AG10803 (cell line): ENCODE data around the gene DYNLT1.

Experiments used
- DNase-seq: peaks from one replicate; pipeline ENCODE4 v3.0.0; 2010; ENCODE audit warnings: low read depth
- H3K4me3 ChIP-seq: 2 replicates; pipeline ENCODE4 v1.5.1; 2011; ENCODE audit warnings: mild to moderate bottlenecking, low read length, control low read depth
- TF ChIP-seq, protein P1 (sequence below): conservative IDR thresholded peaks from 2 replicates; pipeline ENCODE4 v1.5.1; 2011; ENCODE audit warnings: mild to moderate bottlenecking, low read length, control low read depth, inconsistent platforms

Gene DYNLT1

DNA sequence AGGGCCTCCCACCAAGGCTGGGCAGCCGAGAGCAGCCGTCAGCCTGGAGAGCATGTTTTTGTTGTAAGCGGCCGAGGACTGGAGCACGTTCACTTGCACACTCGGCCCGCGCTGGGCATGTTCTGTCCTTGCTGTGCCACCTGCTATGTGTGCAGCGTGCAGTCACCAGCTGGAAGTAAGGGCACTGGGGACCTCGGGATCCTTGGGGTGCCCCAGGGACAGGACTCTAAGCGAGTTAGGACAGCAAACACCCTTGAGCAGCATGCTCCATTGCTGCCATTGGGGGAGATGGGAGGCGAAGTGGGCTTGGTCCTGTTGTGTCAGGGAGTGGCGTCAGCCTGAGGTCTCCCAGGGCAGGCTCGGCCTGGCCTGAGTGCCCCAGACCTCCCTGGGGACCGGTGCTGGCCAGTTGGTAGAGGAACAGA, 18.6 kb downstream of the DYNLT1 start:
- no peak overlapping the region for H3K4me3 ChIP-seq
- TF ChIP-seq, protein P1, sequence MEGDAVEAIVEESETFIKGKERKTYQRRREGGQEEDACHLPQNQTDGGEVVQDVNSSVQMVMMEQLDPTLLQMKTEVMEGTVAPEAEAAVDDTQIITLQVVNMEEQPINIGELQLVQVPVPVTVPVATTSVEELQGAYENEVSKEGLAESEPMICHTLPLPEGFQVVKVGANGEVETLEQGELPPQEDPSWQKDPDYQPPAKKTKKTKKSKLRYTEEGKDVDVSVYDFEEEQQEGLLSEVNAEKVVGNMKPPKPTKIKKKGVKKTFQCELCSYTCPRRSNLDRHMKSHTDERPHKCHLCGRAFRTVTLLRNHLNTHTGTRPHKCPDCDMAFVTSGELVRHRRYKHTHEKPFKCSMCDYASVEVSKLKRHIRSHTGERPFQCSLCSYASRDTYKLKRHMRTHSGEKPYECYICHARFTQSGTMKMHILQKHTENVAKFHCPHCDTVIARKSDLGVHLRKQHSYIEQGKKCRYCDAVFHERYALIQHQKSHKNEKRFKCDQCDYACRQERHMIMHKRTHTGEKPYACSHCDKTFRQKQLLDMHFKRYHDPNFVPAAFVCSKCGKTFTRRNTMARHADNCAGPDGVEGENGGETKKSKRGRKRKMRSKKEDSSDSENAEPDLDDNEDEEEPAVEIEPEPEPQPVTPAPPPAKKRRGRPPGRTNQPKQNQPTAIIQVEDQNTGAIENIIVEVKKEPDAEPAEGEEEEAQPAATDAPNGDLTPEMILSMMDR = no peak
- DNase-seq = no peak

DNA sequence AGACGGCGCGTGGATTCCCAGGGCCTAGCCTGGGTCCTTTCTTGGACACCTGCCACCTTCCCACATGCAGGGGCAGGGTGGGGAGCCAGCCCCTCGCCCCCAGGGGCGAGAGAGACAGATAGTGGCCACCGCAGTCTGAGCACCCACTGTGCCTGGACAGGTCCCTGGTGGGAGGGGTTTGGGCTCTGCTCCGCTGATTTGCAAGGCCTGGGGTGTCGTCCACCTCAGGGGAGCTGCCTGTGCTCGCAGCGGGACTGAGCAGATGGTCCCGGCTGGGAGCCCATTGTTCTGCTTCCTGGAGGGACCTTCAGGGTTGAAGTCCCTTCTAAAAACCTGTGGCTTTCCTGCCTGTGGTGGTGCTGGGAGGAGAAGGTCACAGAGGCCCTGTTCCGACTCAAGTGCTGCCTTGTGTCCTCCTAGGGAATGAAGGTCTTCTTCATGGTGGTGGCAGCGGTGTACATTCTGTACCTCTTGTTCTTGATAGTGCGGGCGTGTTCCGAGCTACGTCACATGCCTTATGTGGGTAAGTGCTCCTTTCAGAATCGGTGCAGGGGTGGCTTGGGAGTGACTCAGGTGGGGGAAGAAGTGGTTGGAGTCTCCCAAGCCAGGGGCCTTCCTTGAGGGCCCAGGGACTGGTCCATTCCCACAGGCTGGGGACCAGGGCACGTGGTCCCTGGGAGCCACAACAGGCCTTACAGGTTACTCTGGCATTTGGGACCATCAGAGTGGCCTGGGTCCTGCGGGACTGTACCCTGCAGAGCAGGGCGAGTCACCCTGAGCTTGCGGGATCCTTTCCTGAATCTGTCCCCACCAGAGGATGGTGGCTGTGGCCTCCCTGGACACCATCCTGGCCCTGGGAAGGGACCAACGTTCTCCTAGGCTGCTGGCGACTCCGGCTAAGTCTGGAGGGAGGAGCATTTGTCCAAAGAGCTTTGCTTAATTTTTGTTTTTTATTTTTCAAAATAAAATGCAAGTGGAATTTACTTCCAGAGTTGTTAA, 19.6 kb downstream of the DYNLT1 start:
- H3K4me3 ChIP-seq = no peak overlapping the region
- TF ChIP-seq, protein P1 = no peak
- DNase-seq = no peak

DNA sequence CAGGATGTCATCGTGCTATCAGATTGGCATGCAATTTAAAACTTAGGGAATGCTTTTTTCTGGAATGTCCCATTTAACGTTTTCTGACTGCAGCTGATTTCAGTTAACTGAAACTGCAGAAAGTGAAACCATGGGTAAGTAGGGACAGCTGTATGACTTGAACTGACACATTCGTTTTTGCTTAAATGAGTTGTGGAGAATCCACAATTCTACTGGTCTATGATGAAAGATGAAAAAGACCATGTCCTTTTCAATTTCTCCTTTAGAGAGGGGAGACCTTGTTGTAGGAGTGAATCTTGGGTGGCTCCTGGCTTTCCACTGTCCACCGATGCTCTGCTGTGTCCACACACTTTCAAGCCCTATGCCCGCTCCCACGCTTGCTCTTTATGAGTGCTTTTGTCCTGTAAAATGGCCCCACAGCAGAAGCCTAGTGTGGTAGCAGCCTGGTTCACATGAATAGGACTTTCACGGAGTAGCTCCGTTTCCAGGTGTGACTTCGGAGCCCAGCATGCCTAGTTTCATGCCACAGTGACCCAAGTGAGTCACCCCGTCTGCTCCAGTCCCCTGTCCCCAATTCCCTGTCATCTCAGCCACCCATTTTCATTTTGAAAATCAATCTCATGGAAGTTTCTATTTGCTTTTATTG, 21.9 kb downstream of the DYNLT1 start:
- no peak for DNase-seq
- H3K4me3 ChIP-seq = no peak overlapping the region
- TF ChIP-seq, protein P1 = no peak

DNA sequence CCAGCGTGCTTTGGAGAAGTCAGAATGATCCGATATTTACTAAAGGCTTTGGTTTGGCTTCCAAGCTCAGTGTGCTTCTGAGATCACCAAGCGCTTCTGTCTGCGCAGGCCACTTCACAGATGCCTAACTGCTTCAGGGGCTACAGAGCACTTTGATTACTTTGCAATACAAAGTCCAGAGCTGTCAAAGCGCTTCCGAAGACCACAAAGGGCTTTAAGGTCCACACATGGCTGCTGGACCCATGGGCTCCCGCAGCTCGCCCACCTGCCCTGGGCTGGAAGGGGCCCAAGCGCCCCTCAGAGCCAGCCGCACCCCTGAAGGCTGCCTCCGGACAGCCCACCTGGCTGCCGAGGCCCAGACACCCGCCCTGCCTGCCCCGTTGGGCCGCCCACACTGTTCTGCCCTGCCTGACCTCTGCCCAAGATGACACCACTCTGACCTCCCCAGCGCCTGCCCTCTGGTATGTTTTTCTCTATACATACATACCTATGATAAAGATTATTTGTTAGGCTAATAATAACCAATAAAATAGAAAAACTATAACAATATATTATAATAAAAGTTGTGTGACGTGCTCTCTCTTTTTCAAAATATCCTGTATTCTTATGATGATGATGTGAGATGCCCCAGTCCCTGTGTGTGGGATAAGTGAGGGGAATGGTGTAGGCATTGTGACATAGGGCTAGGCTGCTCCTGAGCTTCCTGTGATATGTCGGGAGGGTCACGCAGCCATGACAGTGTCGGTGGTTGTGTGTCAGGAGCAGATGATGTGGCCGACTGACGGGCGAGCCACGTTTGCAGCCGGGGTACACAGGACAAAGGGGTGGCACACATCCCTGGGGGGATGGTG, 22.6 kb downstream of the DYNLT1 start:
- TF ChIP-seq, protein P1 = no peak
- no peak overlapping the region for H3K4me3 ChIP-seq
- DNase-seq = no peak

DNA sequence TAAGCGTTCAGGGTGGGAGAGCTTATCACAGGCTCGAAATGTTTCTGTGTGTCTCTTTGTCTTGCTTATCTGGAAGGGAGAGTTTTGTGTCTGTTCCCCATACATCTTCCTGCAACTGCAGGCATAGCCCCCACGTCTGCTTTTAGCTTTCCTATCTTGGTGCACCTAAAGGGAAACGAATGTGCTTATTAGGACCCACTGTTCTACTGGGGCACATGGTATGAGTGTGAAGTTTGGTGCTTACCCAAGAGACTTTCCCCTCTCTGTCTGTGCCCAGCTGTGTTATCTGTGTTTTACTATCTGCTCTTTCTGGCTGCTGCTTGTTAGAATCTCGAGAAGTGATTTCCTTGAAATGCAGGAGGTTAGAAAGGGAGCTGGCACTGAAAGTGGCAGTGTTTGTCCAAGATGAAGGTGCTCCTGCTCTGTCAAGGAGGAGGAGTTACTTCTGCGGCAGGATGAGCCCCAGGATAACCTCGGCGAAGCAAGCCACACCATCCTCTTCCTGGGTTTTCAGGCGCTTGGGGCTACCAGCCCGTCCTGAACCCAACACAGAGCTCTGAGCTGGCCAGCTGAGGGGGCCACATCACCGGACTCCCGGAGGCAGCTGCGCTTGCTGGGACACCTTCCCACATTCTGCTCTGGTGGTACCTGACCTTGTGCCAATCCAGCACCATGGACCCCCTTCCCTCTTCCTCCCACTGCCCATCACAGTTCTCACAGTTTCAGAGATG, 23.4 kb downstream of the DYNLT1 start:
- TF ChIP-seq, protein P1 = no peak
- DNase-seq = no peak
- H3K4me3 ChIP-seq = no peak overlapping the region
